Activated CD8-positive, alpha-beta T cell treated with anti-CD3 and anti-CD28 coated beads for 36 hours (primary cell): ENCODE measurements around the gene CYP51A1. TPM values are rescaled to one million over a fixed set of nuclear protein-coding genes. Genes with fewer than 3 reads are reported as not detected.

Experiments
- ATAC-seq: fragments of 200-7000 bp; cut with Tn5 transposase; one replicate; pipeline ENCODE4 v1.10.0; 2021; ENCODE audit warnings: mild to moderate bottlenecking, moderate library complexity
- CTCF ChIA-PET: fragments of 350-600 bp; sonication (Branson Sonifier 250); formaldehyde crosslinking; loops from one replicate; lab custom pipeline; 2021; ENCODE audit warnings: antibody characterized with exemption; lab: Charles Lee
- POLR2A ChIA-PET: fragments of 350-600 bp; sonication (Branson Sonifier 250); formaldehyde crosslinking; loops from one replicate; lab custom pipeline; 2021; ENCODE audit warnings: antibody characterized with exemption; lab: Charles Lee
- DNase-seq: peaks from one replicate; pipeline ENCODE4 v3.0.0-alpha.2; 2020
- H3K27ac Mint-ChIP-seq: one replicate; pipeline ENCODE4 v1.8.0; 2021; ENCODE audit warnings: mild to moderate bottlenecking, mixed read lengths
- H3K27me3 Mint-ChIP-seq: one replicate; pipeline ENCODE4 v1.8.0; 2021; ENCODE audit warnings: mixed read lengths
- H3K36me3 Mint-ChIP-seq: one replicate; pipeline ENCODE4 v1.8.0; 2021; ENCODE audit warnings: low read depth, mixed read lengths
- H3K4me1 Mint-ChIP-seq: one replicate; pipeline ENCODE4 v1.8.0; 2021; ENCODE audit warnings: low read depth, mixed read lengths
- H3K4me3 Mint-ChIP-seq: one replicate; pipeline ENCODE4 v1.8.0; 2021; ENCODE audit warnings: mild to moderate bottlenecking, moderate library complexity, mixed read lengths
- H3K9me3 Mint-ChIP-seq: one replicate; pipeline ENCODE4 v1.8.0; 2021; ENCODE audit warnings: mixed read lengths
- CTCF ChIP-seq: fragments of 200-600 bp; IDR thresholded peaks from one replicate; pipeline ENCODE4 v1.8.0; 2022; ENCODE audit warnings: antibody characterized with exemption, mild to moderate bottlenecking
- intact Hi-C: fragments of 100-400 bp; cut with micrococcal nuclease; formaldehyde crosslinking; loops from one replicate; pipeline ENCODE4 v1.10.0; 2022
- total RNA-seq, 2 experiments: library from RNA; stranded (reverse); gene quantifications; one replicate each; pipeline ENCODE4 v1.2.3, GENCODE V29; 2021

The CYP51A1 gene
- total RNA-seq, 2 experiments from 2014 or later: 54.8 to 57.2 TPM

- ATAC-seq: no peak
- Mint-ChIP-seq H3K4me3 (no peak overlapping the region), H3K27ac (no peak overlapping the region), H3K36me3 (peaks cover 23% of the 10 kb centered on the region), H3K27me3 (no peaks in the 10 kb centered on the region), H3K4me1 (peaks cover 5% of the 10 kb centered on the region), H3K9me3 (no peaks in the 10 kb centered on the region)
- intact Hi-C loops: no loop called here
- TF ChIP-seq CTCF: no peak
- ChIA-PET CTCF (no interaction called here), POLR2A (no interaction called here)
- DNase-seq: no peak
Observed at GRCh38 chr7:92072121-92072520, 62.2 kb downstream of the CYP51A1 start.

- Mint-ChIP-seq H3K27me3 (no peaks in the 10 kb centered on the region), H3K9me3 (no peaks in the 10 kb centered on the region), H3K4me1 (peaks cover 5% of the 10 kb centered on the region), H3K36me3 (peaks cover 23% of the 10 kb centered on the region), H3K27ac (no peak overlapping the region), H3K4me3 (no peak overlapping the region)
- ATAC-seq: no peak
- ChIA-PET POLR2A (no interaction called here), CTCF (no interaction called here)
- no peak for TF ChIP-seq CTCF
- DNase-seq: no peak
- intact Hi-C loops: no loop called here
Observed at GRCh38 chr7:92071032-92071431, 63.2 kb downstream of the CYP51A1 start.

DNA sequence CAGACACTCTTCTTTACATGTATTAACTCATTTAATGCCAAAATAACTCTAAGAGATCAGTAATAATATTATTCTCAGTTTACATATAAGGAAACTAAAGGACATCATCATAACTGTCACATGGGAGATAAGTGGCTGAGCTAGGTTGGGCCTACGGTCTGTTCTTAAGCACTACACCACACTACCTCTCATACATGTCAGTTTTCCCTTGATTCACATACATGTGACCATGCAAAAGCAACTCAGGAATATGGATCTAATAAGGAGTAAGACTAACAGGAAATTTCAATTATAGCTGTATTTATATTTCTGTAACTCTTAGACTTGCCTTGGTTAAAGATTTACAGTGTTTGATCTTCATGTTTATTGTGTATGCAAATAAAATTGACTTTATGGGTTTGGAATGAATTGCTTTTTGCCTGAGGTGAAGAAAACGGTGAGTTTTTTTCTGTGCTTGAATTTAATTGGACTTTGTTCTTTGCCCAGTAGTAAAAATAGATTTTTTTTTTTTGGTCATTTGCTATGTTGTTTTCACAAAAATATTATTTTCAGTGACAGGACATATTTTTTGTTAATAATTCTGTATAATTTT is 69.7 kb downstream of the CYP51A1 start:
- TF ChIP-seq CTCF: no peak
- no peaks in the 10 kb centered on the region for H3K4me1 Mint-ChIP-seq

More for the DNA sequence above, 69.7 kb downstream of the CYP51A1 start:
- H3K27ac Mint-ChIP-seq: no peak overlapping the region
- intact Hi-C loops: no loop called here
- no peaks in the 10 kb centered on the region for H3K27me3 Mint-ChIP-seq
- DNase-seq (no peak), ATAC-seq (no peak)
- ChIA-PET POLR2A (interaction anchor here (0.7 kb wide), 1 partner anchor 69 kb away, joined by 3 read pairs; no protein-coding TSS in a partner anchor), CTCF (interaction anchor here (1.4 kb wide), 1 partner anchor 24 kb away, joined by 3 read pairs; no protein-coding TSS in a partner anchor)
- H3K4me3 Mint-ChIP-seq: no peak overlapping the region
- no peaks in the 10 kb centered on the region for H3K9me3 Mint-ChIP-seq
- H3K36me3 Mint-ChIP-seq: peaks cover 12% of the 10 kb centered on the region

Other genes starting within 250 kb of the CYP51A1 start
- 10 to 100 TPM; 24.8 to 28.4 TPM for gene AKAP9, start 193.6 kb downstream of the CYP51A1 start, total RNA-seq
- gene LRRD1, start 44.7 kb upstream of the CYP51A1 start, total RNA-seq: not detected
- gene KRIT1, start 111.4 kb upstream of the CYP51A1 start, total RNA-seq: 10 to 100 TPM; 28.6 to 30.2 TPM
- gene ANKIB1, start 111.5 kb upstream of the CYP51A1 start, total RNA-seq: 10 to 100 TPM; 32.3 to 34.1 TPM